Left ventricle myocardium inferior (tissue), 1 donor: Measurements from ENCODE around the gene CALCOCO1. TPM values are rescaled to one million over a fixed set of nuclear protein-coding genes. Genes with fewer than 3 reads are reported as not detected.
A peak's percentile ranks its signal among the peaks of the same experiment; 100 is the strongest.

Source experiments
- DNase-seq: peaks from one replicate; pipeline ENCODE4 v3.0.0-alpha.2; 2020
- H3K27ac ChIP-seq: fragments of 200-600 bp; replicated peaks from 2 replicates; pipeline ENCODE4 v1.8.0; 2021
- H3K27me3 ChIP-seq: fragments of 200-600 bp; 2 replicates; pipeline ENCODE4 v1.8.0; 2021; ENCODE audit warnings: low read depth
- H3K36me3 ChIP-seq: fragments of 200-600 bp; 2 replicates; pipeline ENCODE4 v1.8.0; 2021
- H3K4me1 ChIP-seq: fragments of 200-600 bp; 2 replicates; pipeline ENCODE4 v1.8.0; 2021
- H3K4me3 ChIP-seq: fragments of 200-600 bp; 2 replicates; pipeline ENCODE4 v1.8.0; 2021; ENCODE audit warnings: mild to moderate bottlenecking, moderate library complexity
- H3K9me3 ChIP-seq: fragments of 200-600 bp; replicated peaks from 2 replicates; pipeline ENCODE4 v1.8.0; 2021
- intact Hi-C: fragments of 100-400 bp; cut with micrococcal nuclease; formaldehyde crosslinking; loops from one replicate; pipeline ENCODE4 v1.11.0; 2022
- total RNA-seq: library from RNA; stranded (reverse); fragmentation: NEBNext Ultra II Directional; extraction: Animal tissue kit (Norgen Biotek cat#: 25700); gene quantifications from one replicate; pipeline ENCODE4 v1.2.1, GENCODE V29; 2021
- TF ChIP-seq, protein P1 (sequence below): fragments of 200-600 bp; IDR thresholded peaks from 2 replicates; pipeline ENCODE4 v1.8.0; 2021; ENCODE audit warnings: antibody characterized with exemption, mild to moderate bottlenecking, borderline replicate concordance
- donor health status: DM: no; HTN: yes; CAD: no; lungs with severe emphysema.

The CALCOCO1 gene
- total RNA-seq, 1 donor from 2014 or later, result 201 TPM

DNA sequence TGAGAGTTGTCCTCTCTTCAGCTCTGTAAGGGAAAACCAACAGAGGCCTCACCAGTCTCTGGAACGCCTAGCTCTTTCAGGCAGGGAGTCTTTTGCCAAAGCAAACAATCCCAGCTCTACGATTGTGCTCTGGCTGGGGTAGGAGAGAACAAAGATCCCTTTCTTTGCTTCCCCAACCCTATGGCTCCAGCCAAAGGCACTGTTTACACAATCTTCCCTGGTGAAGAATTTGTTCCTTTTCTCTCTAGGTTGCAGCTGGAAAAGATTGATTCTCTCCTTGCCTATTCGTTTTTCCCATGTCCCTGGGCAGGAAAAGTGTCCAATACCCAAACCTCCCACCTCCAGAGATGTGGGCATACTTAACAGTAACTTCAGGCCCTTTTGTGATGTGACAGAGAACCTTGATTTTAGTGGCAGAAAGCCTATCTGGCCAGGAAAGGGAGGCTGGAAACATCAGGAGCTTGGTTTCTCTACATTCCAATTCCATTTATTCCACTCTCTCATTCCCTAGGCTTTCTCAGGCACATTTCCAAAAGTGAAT lies 68.2 kb downstream of the CALCOCO1 start:
- intact Hi-C loops, result no loop called here

More for the DNA sequence above, 68.2 kb downstream of the CALCOCO1 start:
- TF ChIP-seq, protein P1, sequence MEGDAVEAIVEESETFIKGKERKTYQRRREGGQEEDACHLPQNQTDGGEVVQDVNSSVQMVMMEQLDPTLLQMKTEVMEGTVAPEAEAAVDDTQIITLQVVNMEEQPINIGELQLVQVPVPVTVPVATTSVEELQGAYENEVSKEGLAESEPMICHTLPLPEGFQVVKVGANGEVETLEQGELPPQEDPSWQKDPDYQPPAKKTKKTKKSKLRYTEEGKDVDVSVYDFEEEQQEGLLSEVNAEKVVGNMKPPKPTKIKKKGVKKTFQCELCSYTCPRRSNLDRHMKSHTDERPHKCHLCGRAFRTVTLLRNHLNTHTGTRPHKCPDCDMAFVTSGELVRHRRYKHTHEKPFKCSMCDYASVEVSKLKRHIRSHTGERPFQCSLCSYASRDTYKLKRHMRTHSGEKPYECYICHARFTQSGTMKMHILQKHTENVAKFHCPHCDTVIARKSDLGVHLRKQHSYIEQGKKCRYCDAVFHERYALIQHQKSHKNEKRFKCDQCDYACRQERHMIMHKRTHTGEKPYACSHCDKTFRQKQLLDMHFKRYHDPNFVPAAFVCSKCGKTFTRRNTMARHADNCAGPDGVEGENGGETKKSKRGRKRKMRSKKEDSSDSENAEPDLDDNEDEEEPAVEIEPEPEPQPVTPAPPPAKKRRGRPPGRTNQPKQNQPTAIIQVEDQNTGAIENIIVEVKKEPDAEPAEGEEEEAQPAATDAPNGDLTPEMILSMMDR, result no peak
- Histone ChIP-seq H3K36me3 (peaks cover 13% of the 10 kb centered on the region), H3K27me3 (no peaks in the 10 kb centered on the region), H3K4me1 (peaks cover 35% of the 10 kb centered on the region), H3K27ac (peak overlapping the region; percentile 91), H3K4me3 (peak overlapping the region; percentile 46), H3K9me3 (no peaks in the 10 kb centered on the region)
- no peak for DNase-seq

Other genes starting within 250 kb of the CALCOCO1 start
- gene MAP3K12, start 228.0 kb downstream of the CALCOCO1 start, total RNA-seq, result 4.8 TPM
- 12.9 TPM for gene TARBP2, start 226.2 kb downstream of the CALCOCO1 start, total RNA-seq
- gene NPFF, start 220.0 kb downstream of the CALCOCO1 start, total RNA-seq, result not detected
- gene ATF7, start 101.1 kb downstream of the CALCOCO1 start, total RNA-seq, result 29.8 TPM
- 534 TPM for gene ATP5MC2, start 51.4 kb downstream of the CALCOCO1 start, total RNA-seq
- gene CISTR, start 24.5 kb upstream of the CALCOCO1 start, total RNA-seq, result 2.1 TPM
- not detected for gene HOXC13, start 211.4 kb upstream of the CALCOCO1 start, total RNA-seq
- not detected for gene HOXC12, start 227.5 kb upstream of the CALCOCO1 start, total RNA-seq
- gene HOXC11, start 245.7 kb upstream of the CALCOCO1 start, total RNA-seq, result not detected
- gene HOTAIR, start 247.5 kb upstream of the CALCOCO1 start, total RNA-seq, result not detected